ENCODE data around the gene ZNF319. TPM values are rescaled to one million over a fixed set of nuclear protein-coding genes. Genes with fewer than 3 reads are reported as not detected.

Gene ZNF319
- polyA plus RNA-seq, 1 donor from 2014 or later = 7.0 TPM

DNA sequence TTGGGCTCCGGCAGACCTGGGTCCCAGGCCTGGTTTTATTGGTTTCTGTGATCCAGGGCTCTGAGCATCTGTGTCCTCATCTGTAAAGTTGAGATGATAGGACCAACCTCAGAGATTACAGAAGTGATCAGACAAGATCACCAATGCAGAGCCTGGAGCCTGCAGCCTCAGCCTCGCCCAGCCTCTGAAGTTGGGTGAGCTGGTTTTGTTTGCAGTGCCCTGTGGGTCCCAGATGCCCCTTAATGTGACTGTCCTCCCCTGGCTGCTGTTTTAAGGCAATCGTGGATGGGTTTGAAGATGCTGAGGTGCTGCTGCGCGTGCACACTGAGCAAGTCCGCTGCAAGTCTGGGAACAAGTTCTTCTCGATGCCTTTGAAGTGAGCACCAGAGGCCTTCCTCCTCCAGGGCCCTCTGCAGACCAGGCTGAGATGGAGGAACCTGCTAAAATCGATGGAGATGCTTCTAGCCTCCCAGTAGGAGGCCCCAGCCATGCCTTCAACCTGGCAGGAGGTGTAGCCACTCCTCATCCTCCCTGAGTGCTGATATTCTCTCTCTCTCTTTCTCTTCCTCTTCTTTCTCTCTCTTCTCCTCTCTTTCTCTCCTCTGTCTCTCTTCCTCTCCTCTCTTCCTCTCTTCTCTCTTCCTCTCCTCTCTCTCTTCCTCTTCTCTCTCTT is 19.5 kb upstream of the ZNF319 start:
- Histone ChIP-seq H4K20me1 (ENCODE audit: insufficient read depth) (no peaks in the 10 kb centered on the region), H3F3A (ENCODE audit: insufficient read depth, low read length, poor library complexity, severe bottlenecking) (no peaks in the 10 kb centered on the region), H3K9ac (ENCODE audit: low read length) (no peak overlapping the region), H3K9me3 (ENCODE audit: low read length) (no peaks in the 10 kb centered on the region), H3K9me2 (ENCODE audit: insufficient read depth, low read length) (no peaks in the 10 kb centered on the region), H3K4me3 (ENCODE audit: low read length) (no peak overlapping the region), H3K27ac (ENCODE audit: low read length) (no peak overlapping the region), H3K4me2 (ENCODE audit: low read length) (no peak overlapping the region), H3K79me2 (replicated peaks; ENCODE audit: insufficient read depth, low read length) (peaks cover under 1% of the 10 kb centered on the region), H3K36me3 (ENCODE audit: insufficient read depth, low read length) (no peaks in the 10 kb centered on the region), H2AFZ (ENCODE audit: low read depth, low read length) (no peak overlapping the region), H3K27me3 (ENCODE audit: insufficient read depth, low read depth, low read length) (no peaks in the 10 kb centered on the region)
- TF ChIP-seq, protein P1, sequence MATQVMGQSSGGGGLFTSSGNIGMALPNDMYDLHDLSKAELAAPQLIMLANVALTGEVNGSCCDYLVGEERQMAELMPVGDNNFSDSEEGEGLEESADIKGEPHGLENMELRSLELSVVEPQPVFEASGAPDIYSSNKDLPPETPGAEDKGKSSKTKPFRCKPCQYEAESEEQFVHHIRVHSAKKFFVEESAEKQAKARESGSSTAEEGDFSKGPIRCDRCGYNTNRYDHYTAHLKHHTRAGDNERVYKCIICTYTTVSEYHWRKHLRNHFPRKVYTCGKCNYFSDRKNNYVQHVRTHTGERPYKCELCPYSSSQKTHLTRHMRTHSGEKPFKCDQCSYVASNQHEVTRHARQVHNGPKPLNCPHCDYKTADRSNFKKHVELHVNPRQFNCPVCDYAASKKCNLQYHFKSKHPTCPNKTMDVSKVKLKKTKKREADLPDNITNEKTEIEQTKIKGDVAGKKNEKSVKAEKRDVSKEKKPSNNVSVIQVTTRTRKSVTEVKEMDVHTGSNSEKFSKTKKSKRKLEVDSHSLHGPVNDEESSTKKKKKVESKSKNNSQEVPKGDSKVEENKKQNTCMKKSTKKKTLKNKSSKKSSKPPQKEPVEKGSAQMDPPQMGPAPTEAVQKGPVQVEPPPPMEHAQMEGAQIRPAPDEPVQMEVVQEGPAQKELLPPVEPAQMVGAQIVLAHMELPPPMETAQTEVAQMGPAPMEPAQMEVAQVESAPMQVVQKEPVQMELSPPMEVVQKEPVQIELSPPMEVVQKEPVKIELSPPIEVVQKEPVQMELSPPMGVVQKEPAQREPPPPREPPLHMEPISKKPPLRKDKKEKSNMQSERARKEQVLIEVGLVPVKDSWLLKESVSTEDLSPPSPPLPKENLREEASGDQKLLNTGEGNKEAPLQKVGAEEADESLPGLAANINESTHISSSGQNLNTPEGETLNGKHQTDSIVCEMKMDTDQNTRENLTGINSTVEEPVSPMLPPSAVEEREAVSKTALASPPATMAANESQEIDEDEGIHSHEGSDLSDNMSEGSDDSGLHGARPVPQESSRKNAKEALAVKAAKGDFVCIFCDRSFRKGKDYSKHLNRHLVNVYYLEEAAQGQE (IDR thresholded peaks at IDR 0.05; ENCODE audit: borderline replicate concordance) = no peak
- no peak for TF ChIP-seq POLR2AphosphoS5 (IDR thresholded peaks at IDR 0.05)
- TF ChIP-seq RAD21 (conservative IDR thresholded peaks at IDR 0.05) = no peak
- no peak for TF ChIP-seq EZH2 (IDR thresholded peaks at IDR 0.05; ENCODE audit: borderline replicate concordance, insufficient read depth, low read length, poor library complexity, severe bottlenecking)
- TF ChIP-seq MXI1 (conservative IDR thresholded peaks at IDR 0.05; ENCODE audit: poor library complexity, severe bottlenecking) = no peak
- no peak for TF ChIP-seq TAF1 (IDR thresholded peaks at IDR 0.05; ENCODE audit: low read depth)
- no peak for TF ChIP-seq SMC3 (conservative IDR thresholded peaks at IDR 0.05; ENCODE audit: poor library complexity)
- no peak for TF ChIP-seq EP300 (conservative IDR thresholded peaks at IDR 0.05; ENCODE audit: poor library complexity, severe bottlenecking)
- TF ChIP-seq, protein P2, sequence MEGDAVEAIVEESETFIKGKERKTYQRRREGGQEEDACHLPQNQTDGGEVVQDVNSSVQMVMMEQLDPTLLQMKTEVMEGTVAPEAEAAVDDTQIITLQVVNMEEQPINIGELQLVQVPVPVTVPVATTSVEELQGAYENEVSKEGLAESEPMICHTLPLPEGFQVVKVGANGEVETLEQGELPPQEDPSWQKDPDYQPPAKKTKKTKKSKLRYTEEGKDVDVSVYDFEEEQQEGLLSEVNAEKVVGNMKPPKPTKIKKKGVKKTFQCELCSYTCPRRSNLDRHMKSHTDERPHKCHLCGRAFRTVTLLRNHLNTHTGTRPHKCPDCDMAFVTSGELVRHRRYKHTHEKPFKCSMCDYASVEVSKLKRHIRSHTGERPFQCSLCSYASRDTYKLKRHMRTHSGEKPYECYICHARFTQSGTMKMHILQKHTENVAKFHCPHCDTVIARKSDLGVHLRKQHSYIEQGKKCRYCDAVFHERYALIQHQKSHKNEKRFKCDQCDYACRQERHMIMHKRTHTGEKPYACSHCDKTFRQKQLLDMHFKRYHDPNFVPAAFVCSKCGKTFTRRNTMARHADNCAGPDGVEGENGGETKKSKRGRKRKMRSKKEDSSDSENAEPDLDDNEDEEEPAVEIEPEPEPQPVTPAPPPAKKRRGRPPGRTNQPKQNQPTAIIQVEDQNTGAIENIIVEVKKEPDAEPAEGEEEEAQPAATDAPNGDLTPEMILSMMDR (IDR thresholded peaks at IDR 0.05; ENCODE audit: poor library complexity, severe bottlenecking) = no peak

DNA sequence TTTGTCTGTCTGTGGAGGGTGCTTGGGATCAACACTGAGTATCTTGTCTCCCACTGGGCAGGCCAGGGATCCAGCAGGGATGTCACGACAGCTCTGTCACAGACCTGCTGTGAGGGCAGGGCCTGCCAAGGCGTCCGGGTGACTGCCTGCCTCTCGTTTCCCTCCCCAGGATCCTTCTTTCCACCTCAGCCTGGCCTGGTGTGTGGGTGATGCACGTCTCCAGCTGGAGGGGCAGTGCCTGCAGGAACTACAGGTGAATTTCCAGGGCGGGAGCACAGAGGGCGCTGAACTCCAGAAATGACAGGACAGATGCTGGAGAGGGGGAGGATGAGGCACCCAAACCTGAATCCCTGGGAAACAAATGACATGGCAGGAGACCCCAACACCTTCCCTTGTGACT is 18.3 kb upstream of the ZNF319 start:
- no peaks in the 10 kb centered on the region for H4K20me1 ChIP-seq (ENCODE audit: insufficient read depth)
- H3K9me2 ChIP-seq (ENCODE audit: insufficient read depth, low read length) = no peaks in the 10 kb centered on the region
- H3K79me2 ChIP-seq (replicated peaks; ENCODE audit: insufficient read depth, low read length) = no peaks in the 10 kb centered on the region
- no peak overlapping the region for H3K27ac ChIP-seq (ENCODE audit: low read length)
- H3K27me3 ChIP-seq (ENCODE audit: insufficient read depth, low read depth, low read length) = no peaks in the 10 kb centered on the region
- H3K9me3 ChIP-seq (ENCODE audit: low read length) = no peaks in the 10 kb centered on the region
- H3K9ac ChIP-seq (ENCODE audit: low read length) = no peak overlapping the region
- H3K36me3 ChIP-seq (ENCODE audit: insufficient read depth, low read length) = peaks cover under 1% of the 10 kb centered on the region
- H3F3A ChIP-seq (ENCODE audit: insufficient read depth, low read length, poor library complexity, severe bottlenecking) = no peaks in the 10 kb centered on the region
- no peak overlapping the region for H2AFZ ChIP-seq (ENCODE audit: low read depth, low read length)
- H3K4me3 ChIP-seq (ENCODE audit: low read length) = no peak overlapping the region
- H3K4me2 ChIP-seq (ENCODE audit: low read length) = no peak overlapping the region
- no peak for TF ChIP-seq POLR2AphosphoS5 (IDR thresholded peaks at IDR 0.05)
- TF ChIP-seq RAD21 (conservative IDR thresholded peaks at IDR 0.05) = no peak
- TF ChIP-seq TAF1 (IDR thresholded peaks at IDR 0.05; ENCODE audit: low read depth) = no peak
- TF ChIP-seq SMC3 (conservative IDR thresholded peaks at IDR 0.05; ENCODE audit: poor library complexity) = no peak
- TF ChIP-seq, protein P1 (IDR thresholded peaks at IDR 0.05; ENCODE audit: borderline replicate concordance) = no peak
- no peak for TF ChIP-seq MXI1 (conservative IDR thresholded peaks at IDR 0.05; ENCODE audit: poor library complexity, severe bottlenecking)
- TF ChIP-seq EZH2 (IDR thresholded peaks at IDR 0.05; ENCODE audit: borderline replicate concordance, insufficient read depth, low read length, poor library complexity, severe bottlenecking) = no peak
- TF ChIP-seq EP300 (conservative IDR thresholded peaks at IDR 0.05; ENCODE audit: poor library complexity, severe bottlenecking) = no peak
- TF ChIP-seq, protein P2 (IDR thresholded peaks at IDR 0.05; ENCODE audit: poor library complexity, severe bottlenecking) = no peak

Data from neural cell (in vitro differentiated cells).